OCI-LY3 (cell line): ENCODE results near the gene NCMAP.

Source experiments
- EZH2phosphoT487 ChIP-seq: fragments of 200-600 bp; shearing (Covaris generic); IDR thresholded peaks from 2 replicates; pipeline ENCODE4 v1.6.1; 2018; ENCODE audit warnings: antibody characterized with exemption, mixed run types, low read depth
- TF ChIP-seq, protein P1 (sequence below): fragments of 200-600, 300-600 bp; sonication (generic); IDR thresholded peaks from 2 replicates; pipeline ENCODE4 v1.5.1; 2014; ENCODE audit warnings: antibody characterized with exemption, low read length, low read depth

DNA sequence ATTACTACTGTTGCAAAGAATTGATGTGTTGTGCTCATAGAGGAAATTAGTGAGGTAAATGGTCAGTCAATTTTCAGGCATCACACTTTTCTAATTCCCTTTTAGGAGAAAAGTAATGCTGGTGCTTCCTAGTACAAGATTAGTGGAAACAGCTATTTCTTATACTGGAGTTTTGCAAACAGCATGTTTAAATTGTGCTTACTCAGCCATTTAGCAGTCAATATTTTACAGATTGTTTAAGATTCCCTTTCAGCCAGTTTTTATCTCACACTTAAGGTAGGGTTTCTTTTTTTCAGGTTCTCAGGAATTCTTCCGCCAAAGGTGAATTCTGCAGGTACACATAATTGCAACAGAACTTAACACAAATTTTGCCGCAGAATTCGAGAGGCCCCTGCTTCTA is 98.1 kb downstream of the NCMAP start:
- TF ChIP-seq, protein P1, sequence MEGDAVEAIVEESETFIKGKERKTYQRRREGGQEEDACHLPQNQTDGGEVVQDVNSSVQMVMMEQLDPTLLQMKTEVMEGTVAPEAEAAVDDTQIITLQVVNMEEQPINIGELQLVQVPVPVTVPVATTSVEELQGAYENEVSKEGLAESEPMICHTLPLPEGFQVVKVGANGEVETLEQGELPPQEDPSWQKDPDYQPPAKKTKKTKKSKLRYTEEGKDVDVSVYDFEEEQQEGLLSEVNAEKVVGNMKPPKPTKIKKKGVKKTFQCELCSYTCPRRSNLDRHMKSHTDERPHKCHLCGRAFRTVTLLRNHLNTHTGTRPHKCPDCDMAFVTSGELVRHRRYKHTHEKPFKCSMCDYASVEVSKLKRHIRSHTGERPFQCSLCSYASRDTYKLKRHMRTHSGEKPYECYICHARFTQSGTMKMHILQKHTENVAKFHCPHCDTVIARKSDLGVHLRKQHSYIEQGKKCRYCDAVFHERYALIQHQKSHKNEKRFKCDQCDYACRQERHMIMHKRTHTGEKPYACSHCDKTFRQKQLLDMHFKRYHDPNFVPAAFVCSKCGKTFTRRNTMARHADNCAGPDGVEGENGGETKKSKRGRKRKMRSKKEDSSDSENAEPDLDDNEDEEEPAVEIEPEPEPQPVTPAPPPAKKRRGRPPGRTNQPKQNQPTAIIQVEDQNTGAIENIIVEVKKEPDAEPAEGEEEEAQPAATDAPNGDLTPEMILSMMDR = no peak
- no peak for TF ChIP-seq EZH2phosphoT487
